NCI-H2196 (cell line): ENCODE data around the gene NUP214.
"Not testable (repeated sequence)": the region's sequence is repeated elsewhere in the genome, so short reads cannot be mapped to it uniquely, and the experiment has no call there.

Source experiments
- DNase-seq: peaks from one replicate; lab custom pipeline; 2025; ENCODE audit not compliant: unreplicated experiment; lab: John Stamatoyannopoulos, UW

NUP214 gene

GRCh38 chr9:131096269-131097125 lies 28.9 kb upstream of the NUP214 start, which contains the start of gene AIF1L:
Gene AIF1L, plus strand, starts transcription at chr9:131096531. Its CDS starts 99 bp downstream, at chr9:131096630.
- peak; percentile 74 for DNase-seq

- no peak for DNase-seq
Observed at GRCh38 chr9:131097126-131097947, 28.0 kb upstream of the NUP214 start.

- DNase-seq = no peak
Observed at GRCh38 chr9:131097948-131098278, 27.5 kb upstream of the NUP214 start.

GRCh38 chr9:131098391-131099101 lies 26.8 kb upstream of the NUP214 start:
- no peak for DNase-seq

- DNase-seq = no peak
Observed at GRCh38 chr9:131099102-131099606, 26.2 kb upstream of the NUP214 start.

GRCh38 chr9:131099845-131100244 lies 25.5 kb upstream of the NUP214 start:
- DNase-seq = not testable (repeated sequence)

GRCh38 chr9:131100445-131100844 lies 24.9 kb upstream of the NUP214 start:
- no peak for DNase-seq

- DNase-seq = no peak
Observed at GRCh38 chr9:131101207-131101964, 24.0 kb upstream of the NUP214 start.

- no peak for DNase-seq
Observed at GRCh38 chr9:131103024-131103423, 22.4 kb upstream of the NUP214 start.

GRCh38 chr9:131103535-131103934 lies 21.9 kb upstream of the NUP214 start:
- no peak for DNase-seq

- no peak for DNase-seq
Observed at GRCh38 chr9:131104016-131104740, 21.2 kb upstream of the NUP214 start.

- no peak for DNase-seq
Observed at GRCh38 chr9:131105952-131106351, 19.4 kb upstream of the NUP214 start.

- DNase-seq = no peak
Observed at GRCh38 chr9:131107760-131108159, 17.6 kb upstream of the NUP214 start.

GRCh38 chr9:131111186-131111853 lies 14.1 kb upstream of the NUP214 start:
- no peak for DNase-seq

GRCh38 chr9:131111854-131112311 lies 13.5 kb upstream of the NUP214 start:
- no peak for DNase-seq

GRCh38 chr9:131112374-131113154 lies 12.8 kb upstream of the NUP214 start:
- no peak for DNase-seq

- no peak for DNase-seq
Observed at GRCh38 chr9:131113655-131114054, 11.7 kb upstream of the NUP214 start.

GRCh38 chr9:131114084-131114535 lies 11.3 kb upstream of the NUP214 start:
- DNase-seq = no peak
